Breast epithelium (tissue), 4 donors: Measurements from ENCODE around the gene MAPT. TPM values are rescaled to one million over a fixed set of nuclear protein-coding genes. Genes with fewer than 3 reads are reported as not detected.
A peak's percentile ranks its signal among the peaks of the same experiment; 100 is the strongest.

Experiments used
- DNase-seq, 2 donors: peaks; one replicate each; pipeline ENCODE4 v3.0.0-alpha.2; 2019; ENCODE audit warnings: low spot score in 2 of 2
- H3K27ac ChIP-seq, 2 donors: fragments of 200-600 bp; sonication (generic) in 1 of 2; one replicate each; pipeline ENCODE4 v1.5.1; 2016 to 2019; ENCODE audit warnings: mild to moderate bottlenecking in 1 of 2
- H3K27me3 ChIP-seq, 2 donors: fragments of 200-600 bp; sonication (generic) in 1 of 2; one replicate each; pipeline versions ENCODE4 v1.5.1 to v1.6.0; 2017 to 2019; ENCODE audit warnings: control low read depth in 1 of 2, mild to moderate bottlenecking in 1 of 2
- H3K36me3 ChIP-seq: fragments of 200-600 bp; one replicate; pipeline ENCODE4 v1.5.1; 2019
- H3K4me1 ChIP-seq, 2 donors: fragments of 200-600 bp; sonication (generic); one replicate each; pipeline ENCODE4 v1.5.1; 2016 to 2019; ENCODE audit warnings: control low read depth in 1 of 2
- H3K4me3 ChIP-seq, 3 donors: fragments of 200-600 bp; sonication (generic); 1 replicate in 2 of 3; 2 replicates in 1 of 3; pipeline ENCODE4 v1.5.1; 2016 to 2019; ENCODE audit warnings: mild to moderate bottlenecking in 3 of 3, moderate library complexity in 2 of 3
- H3K9me3 ChIP-seq, 2 donors: fragments of 200-600 bp; sonication (generic) in 1 of 2; one replicate each; pipeline ENCODE4 v1.5.1; 2016 to 2019; ENCODE audit warnings: control low read depth in 1 of 2
- CTCF ChIP-seq, 3 donors: fragments of 450-650 bp; IDR thresholded peaks; one replicate each; pipeline ENCODE4 v1.5.1; 2016 to 2017; ENCODE audit warnings: antibody characterized with exemption in 3 of 3, mild to moderate bottlenecking in 3 of 3, moderate library complexity in 3 of 3
- POLR2A ChIP-seq: fragments of 450-650 bp; IDR thresholded peaks from one replicate; pipeline ENCODE4 v1.6.1; 2016; ENCODE audit warnings: antibody characterized with exemption, mild to moderate bottlenecking, moderate library complexity
- POLR2AphosphoS5 ChIP-seq, 3 donors: sonication (generic); formaldehyde crosslinking; IDR thresholded peaks; one replicate each; pipeline ENCODE4 v1.6.1; 2017; ENCODE audit warnings: antibody characterized with exemption in 3 of 3
- intact Hi-C: fragments of 100-400 bp; cut with DNase I; formaldehyde crosslinking; loops from one replicate; pipeline ENCODE4 v1.15.1; 2023; ENCODE audit warnings: low total_unique reads
- total RNA-seq, 3 donors: library from RNA; depleted of rRNA; stranded (reverse); fragments of >200 nt; gene quantifications; one replicate each; pipeline ENCODE4 v1.1.0, GENCODE V29; 2016

MAPT gene
- total RNA-seq, 3 donors from 2014 or later, result 9.9 to 15.1 (median 12.4) TPM

GRCh38 chr17:46042246-46042645 is 147.9 kb downstream of the MAPT start:
- H3K9me3 ChIP-seq, result no peaks in the 10 kb centered on the region
- no peak overlapping the region for H3K4me3 ChIP-seq
- H3K36me3 ChIP-seq, result peaks cover 5% of the 10 kb centered on the region
- DNase-seq, result no peak
- intact Hi-C loops, result no loop called here
- no peak overlapping the region for H3K27ac ChIP-seq
- TF ChIP-seq POLR2AphosphoS5 (IDR thresholded peaks at IDR 0.05) (no peak), CTCF (IDR thresholded peaks at IDR 0.05) (no peak), POLR2A (no peak)
- peaks cover 0 to 8% of the 10 kb centered on the region in 2 donors for H3K4me1 ChIP-seq
- H3K27me3 ChIP-seq, result no peaks in the 10 kb centered on the region

GRCh38 chr17:46042925-46043324 is 148.6 kb downstream of the MAPT start:
- DNase-seq, result no peak
- Histone ChIP-seq H3K27ac (no peak overlapping the region), H3K4me3 (no peak overlapping the region), H3K27me3 (no peaks in the 10 kb centered on the region), H3K4me1 (peaks cover 0 to 8% of the 10 kb centered on the region in 2 donors), H3K36me3 (peaks cover 5% of the 10 kb centered on the region), H3K9me3 (no peaks in the 10 kb centered on the region)
- intact Hi-C loops, result no loop called here
- TF ChIP-seq POLR2AphosphoS5 (IDR thresholded peaks at IDR 0.05), result no peak
- TF ChIP-seq CTCF (IDR thresholded peaks at IDR 0.05), result no peak
- TF ChIP-seq POLR2A, result no peak

- DNase-seq, result no peak
- intact Hi-C loops, result no loop called here
- Histone ChIP-seq H3K4me1 (peaks cover 0 to 8% of the 10 kb centered on the region in 2 donors), H3K9me3 (no peaks in the 10 kb centered on the region), H3K36me3 (peaks cover 5% of the 10 kb centered on the region), H3K27ac (peak overlapping the region; percentile 17 to 75), H3K27me3 (no peaks in the 10 kb centered on the region), H3K4me3 (no peak overlapping the region)
- TF ChIP-seq CTCF (IDR thresholded peaks at IDR 0.05), result no peak
These were observed 149.3 kb downstream of the MAPT start for GRCh38 chr17:46043606-46044005.

- Histone ChIP-seq H3K4me1 (peaks cover 0 to 8% of the 10 kb centered on the region in 2 donors), H3K27ac (peak overlapping the region; percentile 56 to 75), H3K4me3 (no peak overlapping the region), H3K9me3 (no peaks in the 10 kb centered on the region), H3K36me3 (no peaks in the 10 kb centered on the region), H3K27me3 (no peaks in the 10 kb centered on the region)
- intact Hi-C loops, result no loop called here
- TF ChIP-seq POLR2AphosphoS5 (IDR thresholded peaks at IDR 0.05) (peak in 2 of 3 donors; percentile 62 to 77), POLR2A (no peak), CTCF (IDR thresholded peaks at IDR 0.05) (peak; percentile 83 to 96 (median 96))
- DNase-seq, result peak in 1 of 2 donors; percentile 78
These were observed 150.1 kb downstream of the MAPT start for GRCh38 chr17:46044286-46044928.

GRCh38 chr17:46044989-46045388 is 150.6 kb downstream of the MAPT start:
- Histone ChIP-seq H3K27ac (peak overlapping the region in 1 of 2 donors; percentile 75), H3K9me3 (no peaks in the 10 kb centered on the region), H3K27me3 (no peaks in the 10 kb centered on the region), H3K4me3 (no peak overlapping the region), H3K36me3 (no peaks in the 10 kb centered on the region), H3K4me1 (peaks cover 0 to 8% of the 10 kb centered on the region in 2 donors)
- no peak for DNase-seq
- TF ChIP-seq POLR2AphosphoS5 (IDR thresholded peaks at IDR 0.05) (no peak), CTCF (IDR thresholded peaks at IDR 0.05) (no peak), POLR2A (no peak)
- intact Hi-C loops, result no loop called here
